PFSK-1 (cell line): ENCODE results near the gene ADAM10.

Source experiments
- FOXP2 ChIP-seq: optimal IDR thresholded peaks from 2 replicates; pipeline ENCODE3; 2011; ENCODE audit warnings: borderline replicate concordance, control low read depth, inconsistent platforms; ENCODE audit not compliant: insufficient read depth; ENCODE audit errors: extremely low read length, extremely low read depth
- POLR2AphosphoS5 ChIP-seq: IDR thresholded peaks from 2 replicates; pipeline ENCODE4 v1.6.1; 2012; ENCODE audit warnings: low read depth, mild to moderate bottlenecking, control low read depth, low read length, moderate library complexity
- SIN3A ChIP-seq: IDR thresholded peaks from 2 replicates; pipeline ENCODE4 v1.6.1; 2012; ENCODE audit warnings: mild to moderate bottlenecking, low read length, moderate library complexity, borderline replicate concordance; ENCODE audit not compliant: insufficient read depth
- TAF1 ChIP-seq: IDR thresholded peaks from 2 replicates; pipeline ENCODE4 v1.6.1; 2012; ENCODE audit warnings: low read length, control low read depth, borderline replicate concordance; ENCODE audit not compliant: insufficient read depth
- TF ChIP-seq, protein P1 (sequence below), 2 experiments: IDR thresholded peaks; 2 replicates each; pipeline versions ENCODE4 v1.6.1 to v1.8.0; 2011 to 2012; ENCODE audit warnings: low read depth in 2 of 2, low read length in 2 of 2, control low read depth in 1 of 2, inconsistent platforms in 1 of 2, mild to moderate bottlenecking in 1 of 2, moderate library complexity in 1 of 2; ENCODE audit not compliant: insufficient read depth in 1 of 2

DNA sequence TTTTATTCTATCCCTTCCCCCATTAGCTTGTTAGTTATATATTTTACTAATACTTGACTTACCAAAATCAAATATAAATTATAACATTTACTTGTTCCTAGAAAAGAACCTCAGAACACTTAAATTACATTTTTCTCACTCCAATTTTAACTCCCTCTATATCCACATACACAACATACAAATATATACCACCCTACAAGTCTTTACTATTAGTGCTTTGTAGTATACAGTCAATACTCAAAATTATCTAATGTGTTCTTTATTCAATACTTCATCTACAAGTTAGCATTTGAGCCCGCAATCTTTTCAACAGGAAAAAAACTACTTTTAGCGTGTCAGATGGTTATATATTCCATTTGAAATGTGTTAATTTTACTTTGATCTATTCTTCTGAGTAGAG, 100.3 kb downstream of the ADAM10 start:
- TF ChIP-seq TAF1 (no peak), POLR2AphosphoS5 (no peak), SIN3A (no peak), FOXP2 (no peak)
- TF ChIP-seq, protein P1, sequence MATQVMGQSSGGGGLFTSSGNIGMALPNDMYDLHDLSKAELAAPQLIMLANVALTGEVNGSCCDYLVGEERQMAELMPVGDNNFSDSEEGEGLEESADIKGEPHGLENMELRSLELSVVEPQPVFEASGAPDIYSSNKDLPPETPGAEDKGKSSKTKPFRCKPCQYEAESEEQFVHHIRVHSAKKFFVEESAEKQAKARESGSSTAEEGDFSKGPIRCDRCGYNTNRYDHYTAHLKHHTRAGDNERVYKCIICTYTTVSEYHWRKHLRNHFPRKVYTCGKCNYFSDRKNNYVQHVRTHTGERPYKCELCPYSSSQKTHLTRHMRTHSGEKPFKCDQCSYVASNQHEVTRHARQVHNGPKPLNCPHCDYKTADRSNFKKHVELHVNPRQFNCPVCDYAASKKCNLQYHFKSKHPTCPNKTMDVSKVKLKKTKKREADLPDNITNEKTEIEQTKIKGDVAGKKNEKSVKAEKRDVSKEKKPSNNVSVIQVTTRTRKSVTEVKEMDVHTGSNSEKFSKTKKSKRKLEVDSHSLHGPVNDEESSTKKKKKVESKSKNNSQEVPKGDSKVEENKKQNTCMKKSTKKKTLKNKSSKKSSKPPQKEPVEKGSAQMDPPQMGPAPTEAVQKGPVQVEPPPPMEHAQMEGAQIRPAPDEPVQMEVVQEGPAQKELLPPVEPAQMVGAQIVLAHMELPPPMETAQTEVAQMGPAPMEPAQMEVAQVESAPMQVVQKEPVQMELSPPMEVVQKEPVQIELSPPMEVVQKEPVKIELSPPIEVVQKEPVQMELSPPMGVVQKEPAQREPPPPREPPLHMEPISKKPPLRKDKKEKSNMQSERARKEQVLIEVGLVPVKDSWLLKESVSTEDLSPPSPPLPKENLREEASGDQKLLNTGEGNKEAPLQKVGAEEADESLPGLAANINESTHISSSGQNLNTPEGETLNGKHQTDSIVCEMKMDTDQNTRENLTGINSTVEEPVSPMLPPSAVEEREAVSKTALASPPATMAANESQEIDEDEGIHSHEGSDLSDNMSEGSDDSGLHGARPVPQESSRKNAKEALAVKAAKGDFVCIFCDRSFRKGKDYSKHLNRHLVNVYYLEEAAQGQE (IDR thresholded peaks at IDR 0.05; ENCODE audit: insufficient read depth in 1 of 2, low read depth in 2 of 2, low read length in 2 of 2): no peak
